ENCODE measurements around the gene NPIPA8. TPM values are rescaled to one million over a fixed set of nuclear protein-coding genes. Genes with fewer than 3 reads are reported as not detected.
"Not testable (repeated sequence)": the region's sequence is repeated elsewhere in the genome, so short reads cannot be mapped to it uniquely, and the experiment has no call there.

The NPIPA8 gene
- total and polyA plus RNA-seq, 2 of the 13 experiments (the other 11 are each of a cell fraction or from before 2014, with no cell fraction given) = 0.24 to 0.34 TPM

GRCh38 chr16:18280319-18280718 is 56.2 kb downstream of the NPIPA8 start:
- H3K36me3 ChIP-seq (replicated peaks in 1 of 2; ENCODE audit: control insufficient read depth in 1 of 2, insufficient read depth in 2 of 2, low read length in 2 of 2); ATAC-seq; FAIRE-seq; in situ Hi-C loops (cut with HindIII; ENCODE audit: extremely low pct_ligation_motif_present, low pct_unique_long_range_greater_than_20kb); H3K4me2 ChIP-seq (ENCODE audit: low read depth, low read length); H3K27ac ChIP-seq (ENCODE audit: extremely low read length, insufficient read depth, low read length); H2AFZ ChIP-seq (ENCODE audit: low read length); POLR2A ChIA-PET; H3K79me2 ChIP-seq (ENCODE audit: insufficient read depth, low read length); H3K9ac ChIP-seq (ENCODE audit: insufficient read depth, low read depth, low read length); H4K20me1 ChIP-seq (ENCODE audit: insufficient read depth, low read length); H3K4me3 ChIP-seq (replicated peaks in 1 of 3; ENCODE audit: insufficient read depth in 1 of 3, low read depth in 2 of 3, low read length in 3 of 3); H3K4me1 ChIP-seq (ENCODE audit: insufficient read depth, low read length); intact Hi-C loops (cut with micrococcal nuclease; ENCODE audit: unreplicated experiment); BruUV-seq (replicated peaks); DNase-seq (ENCODE audit: low spot score); H3K27me3 ChIP-seq (ENCODE audit: control insufficient read depth in 1 of 2, insufficient read depth in 2 of 2, low read length in 2 of 2); H3K9me3 ChIP-seq (ENCODE audit: low read length); CTCF ChIA-PET (ENCODE audit: low intra/inter-chr PET ratio, low total read pairs): not testable (repeated sequence)
- WGBS (ENCODE audit: low lambda C conversion rate) = 0% methylated on average over 1 of the region's 3 CpGs

DNA sequence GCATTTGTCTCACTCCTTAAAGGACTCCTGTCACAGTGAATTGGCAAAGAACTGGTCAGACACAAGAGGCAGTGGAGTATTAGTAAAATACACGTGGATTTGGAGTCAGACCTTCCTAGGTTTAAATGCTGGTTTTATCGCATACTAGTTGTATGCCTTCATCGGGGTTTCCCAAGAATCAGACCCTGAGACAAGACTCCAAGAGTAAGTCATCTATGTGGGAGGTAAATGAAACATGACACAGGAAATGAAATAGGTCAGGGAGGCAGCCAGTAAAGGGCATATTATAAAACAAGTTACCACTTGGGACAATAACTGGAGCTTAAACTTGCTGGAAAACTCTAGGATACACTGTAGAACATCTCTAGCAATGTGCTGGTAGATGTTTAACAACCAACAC is 59.8 kb downstream of the NPIPA8 start:
- FAIRE-seq; BruUV-seq (replicated peaks); H3K4me3 ChIP-seq (replicated peaks in 1 of 3; ENCODE audit: insufficient read depth in 1 of 3, low read depth in 2 of 3, low read length in 3 of 3); H3K27me3 ChIP-seq (ENCODE audit: control insufficient read depth in 1 of 2, insufficient read depth in 2 of 2, low read length in 2 of 2); H3K9ac ChIP-seq (ENCODE audit: insufficient read depth, low read depth, low read length); intact Hi-C loops (cut with micrococcal nuclease; ENCODE audit: unreplicated experiment); H3K27ac ChIP-seq (ENCODE audit: extremely low read length, insufficient read depth, low read length); CTCF ChIA-PET (ENCODE audit: low intra/inter-chr PET ratio, low total read pairs); H4K20me1 ChIP-seq (ENCODE audit: insufficient read depth, low read length); H2AFZ ChIP-seq (ENCODE audit: low read length); H3K4me2 ChIP-seq (ENCODE audit: low read depth, low read length); in situ Hi-C loops (cut with HindIII; ENCODE audit: extremely low pct_ligation_motif_present, low pct_unique_long_range_greater_than_20kb); H3K9me3 ChIP-seq (ENCODE audit: low read length); POLR2A ChIA-PET; H3K4me1 ChIP-seq (ENCODE audit: insufficient read depth, low read length); DNase-seq (ENCODE audit: low spot score); ATAC-seq; H3K79me2 ChIP-seq (ENCODE audit: insufficient read depth, low read length); H3K36me3 ChIP-seq (replicated peaks in 1 of 2; ENCODE audit: control insufficient read depth in 1 of 2, insufficient read depth in 2 of 2, low read length in 2 of 2): not testable (repeated sequence)
- 50% methylated on average over 2 of the region's 3 CpGs for WGBS (ENCODE audit: low lambda C conversion rate)

- H3K9me3 ChIP-seq (ENCODE audit: low read length); H3K4me3 ChIP-seq (replicated peaks in 1 of 3; ENCODE audit: insufficient read depth in 1 of 3, low read depth in 2 of 3, low read length in 3 of 3); H3K4me2 ChIP-seq (ENCODE audit: low read depth, low read length); H2AFZ ChIP-seq (ENCODE audit: low read length); H3K9ac ChIP-seq (ENCODE audit: insufficient read depth, low read depth, low read length); DNase-seq (ENCODE audit: low spot score); intact Hi-C loops (cut with micrococcal nuclease; ENCODE audit: unreplicated experiment); ATAC-seq; H3K27ac ChIP-seq (ENCODE audit: extremely low read length, insufficient read depth, low read length); in situ Hi-C loops (cut with HindIII; ENCODE audit: extremely low pct_ligation_motif_present, low pct_unique_long_range_greater_than_20kb); BruUV-seq (replicated peaks); CTCF ChIA-PET (ENCODE audit: low intra/inter-chr PET ratio, low total read pairs); H3K36me3 ChIP-seq (replicated peaks in 1 of 2; ENCODE audit: control insufficient read depth in 1 of 2, insufficient read depth in 2 of 2, low read length in 2 of 2); H3K4me1 ChIP-seq (ENCODE audit: insufficient read depth, low read length); H4K20me1 ChIP-seq (ENCODE audit: insufficient read depth, low read length); POLR2A ChIA-PET; H3K27me3 ChIP-seq (ENCODE audit: control insufficient read depth in 1 of 2, insufficient read depth in 2 of 2, low read length in 2 of 2); FAIRE-seq; H3K79me2 ChIP-seq (ENCODE audit: insufficient read depth, low read length): not testable (repeated sequence)
- 46% methylated on average over 2 of the region's 2 CpGs for WGBS (ENCODE audit: low lambda C conversion rate)
Observed at GRCh38 chr16:18270171-18270570, 66.4 kb downstream of the NPIPA8 start.

Small RNA genes lying within 50 kb of the gene (microRNA-seq; reads per million reads assigned to microRNA genes)
- not detected for gene MIR6511A4
- not detected for gene MIR6770-3

Small RNA genes lying within 50 kb of the gene (small RNA-seq; reads per million reads assigned to genes)
- gene AC126755.6 (ENCODE audit: insufficient read depth in 2 of 3, insufficient read length in 3 of 3, low read depth in 2 of 3, low replicate concordance in 1 of 3) (0 reads per million in 3 experiments), gene MIR6511A4 (ENCODE audit: insufficient read depth in 2 of 3, insufficient read length in 3 of 3, low read depth in 2 of 3, low replicate concordance in 1 of 3) (0 reads per million in 3 experiments), gene MIR6770-3 (ENCODE audit: insufficient read depth in 2 of 3, insufficient read length in 3 of 3, low read depth in 2 of 3, low replicate concordance in 1 of 3) (0 reads per million in 3 experiments)

Other genes with a start within 250 kb of the NPIPA8 start
- gene NOMO2, start 225.4 kb upstream of the NPIPA8 start, total RNA-seq (2016; rRNA removed; fragmentation: Illumina TruSeq; extraction: Trizol) = 122 and 217 TPM in 2 replicates
- gene NOMO2, start 225.4 kb upstream of the NPIPA8 start, polyA plus RNA-seq (2011; rRNA removed) = 372 and 518 TPM in 2 replicates